22Rv1 (cell line): ENCODE data around the gene ROMO1.

Source experiments
- ZFX ChIP-seq: fragments of 450-650 bp; IDR thresholded peaks from 2 replicates; pipeline ENCODE4 v1.6.1; 2017; ENCODE audit warnings: antibody characterized with exemption, borderline replicate concordance
- TF ChIP-seq, protein P1 (sequence below): fragments of 450-650 bp; IDR thresholded peaks from 2 replicates; pipeline ENCODE4 v1.5.1; 2017; ENCODE audit warnings: mild to moderate bottlenecking

DNA sequence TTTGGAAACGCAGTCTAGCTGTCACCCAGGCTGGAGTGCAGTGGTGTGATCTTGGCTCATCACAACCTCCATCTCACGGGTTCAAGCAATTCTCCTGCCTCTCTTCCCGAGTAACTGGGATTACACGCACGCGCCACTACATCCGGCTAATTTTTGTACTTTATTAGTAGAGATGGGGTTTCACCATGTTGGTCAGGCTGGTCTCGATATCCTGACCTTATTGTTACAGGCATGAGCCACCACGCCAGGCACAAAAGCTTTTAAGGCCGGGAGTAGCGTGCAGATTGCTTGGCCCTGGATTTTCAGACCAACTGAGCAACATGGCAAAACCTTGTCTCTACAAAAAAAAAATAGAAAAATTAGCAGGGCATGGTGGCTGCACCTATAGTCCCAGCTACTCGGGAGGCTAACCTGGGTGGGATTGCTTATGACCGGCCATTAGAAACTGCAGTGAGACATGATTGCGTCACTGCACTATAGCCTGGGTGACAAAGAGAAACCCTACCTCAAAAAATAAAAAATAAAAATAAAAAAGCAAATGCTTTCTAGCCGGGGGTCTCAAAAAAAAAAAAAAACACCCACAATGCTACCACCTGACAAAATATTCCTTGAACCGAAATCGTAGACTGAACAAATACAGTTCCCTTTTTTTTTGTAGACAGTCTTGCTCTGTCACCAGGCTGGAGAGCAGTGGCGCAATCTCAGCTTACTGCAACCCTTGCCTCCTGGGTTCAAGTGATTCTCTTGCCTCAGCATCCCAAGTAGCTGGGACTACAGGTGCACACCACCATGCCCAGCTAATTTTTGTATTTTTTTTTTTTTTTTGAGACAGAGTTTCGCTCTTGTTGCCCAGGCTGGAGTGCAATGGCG is 27.9 kb downstream of the ROMO1 start:
- TF ChIP-seq, protein P1, sequence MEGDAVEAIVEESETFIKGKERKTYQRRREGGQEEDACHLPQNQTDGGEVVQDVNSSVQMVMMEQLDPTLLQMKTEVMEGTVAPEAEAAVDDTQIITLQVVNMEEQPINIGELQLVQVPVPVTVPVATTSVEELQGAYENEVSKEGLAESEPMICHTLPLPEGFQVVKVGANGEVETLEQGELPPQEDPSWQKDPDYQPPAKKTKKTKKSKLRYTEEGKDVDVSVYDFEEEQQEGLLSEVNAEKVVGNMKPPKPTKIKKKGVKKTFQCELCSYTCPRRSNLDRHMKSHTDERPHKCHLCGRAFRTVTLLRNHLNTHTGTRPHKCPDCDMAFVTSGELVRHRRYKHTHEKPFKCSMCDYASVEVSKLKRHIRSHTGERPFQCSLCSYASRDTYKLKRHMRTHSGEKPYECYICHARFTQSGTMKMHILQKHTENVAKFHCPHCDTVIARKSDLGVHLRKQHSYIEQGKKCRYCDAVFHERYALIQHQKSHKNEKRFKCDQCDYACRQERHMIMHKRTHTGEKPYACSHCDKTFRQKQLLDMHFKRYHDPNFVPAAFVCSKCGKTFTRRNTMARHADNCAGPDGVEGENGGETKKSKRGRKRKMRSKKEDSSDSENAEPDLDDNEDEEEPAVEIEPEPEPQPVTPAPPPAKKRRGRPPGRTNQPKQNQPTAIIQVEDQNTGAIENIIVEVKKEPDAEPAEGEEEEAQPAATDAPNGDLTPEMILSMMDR, result no peak
- no peak for TF ChIP-seq ZFX
